ENCODE measurements around the gene DHX40. TPM values are rescaled to one million over a fixed set of nuclear protein-coding genes. Genes with fewer than 3 reads are reported as not detected.

DHX40 gene
- total RNA-seq, 3 donors from 2014 or later = 18.1 to 27.8 (median 19.8) TPM

GRCh38 chr17:59619035-59619297 lies 53.6 kb downstream of the DHX40 start:
- Histone ChIP-seq H3K4me1 (ENCODE audit: low read depth) (peaks cover 39% of the 10 kb centered on the region), H3K4me3 (peak overlapping the region; percentile 88), H3K9me3 (no peaks in the 10 kb centered on the region), H3K36me3 (ENCODE audit: low read depth) (no peaks in the 10 kb centered on the region)
- intact Hi-C loops (cut with DNase I, micrococcal nuclease) = no loop called here
- TF ChIP-seq CTCF (IDR thresholded peaks at IDR 0.05) = no peak
- no peak for ATAC-seq
- DNase-seq = no peak

GRCh38 chr17:59619298-59620063 lies 54.1 kb downstream of the DHX40 start, which contains the start of gene CLTC:
CLTC (plus strand) TSS chr17:59619895; CDS start chr17:59620132, 237 bp downstream.
- Histone ChIP-seq H3K9me3 (no peaks in the 10 kb centered on the region), H3K36me3 (ENCODE audit: low read depth) (no peaks in the 10 kb centered on the region), H3K4me3 (peak within 1 kb of the TSS; percentile 88), H3K4me1 (ENCODE audit: low read depth) (peaks cover 41% of the 10 kb centered on the region)
- no peak for TF ChIP-seq CTCF (IDR thresholded peaks at IDR 0.05)
- ATAC-seq = peak; percentile 91
- intact Hi-C loops (cut with DNase I, micrococcal nuclease) = no loop called here
- DNase-seq = peak; percentile 93 to 95 (median 94)

GRCh38 chr17:59620064-59620359 lies 54.6 kb downstream of the DHX40 start:
- ATAC-seq (no peak), DNase-seq (no peak)
- H3K4me1 ChIP-seq (ENCODE audit: low read depth) = peaks cover 41% of the 10 kb centered on the region
- no peaks in the 10 kb centered on the region for H3K9me3 ChIP-seq
- peak overlapping the region; percentile 88 for H3K4me3 ChIP-seq
- H3K36me3 ChIP-seq (ENCODE audit: low read depth) = no peaks in the 10 kb centered on the region
- TF ChIP-seq CTCF (IDR thresholded peaks at IDR 0.05) = no peak
- intact Hi-C loops (cut with DNase I, micrococcal nuclease) = no loop called here

- intact Hi-C loops (cut with DNase I, micrococcal nuclease) = no loop called here
- TF ChIP-seq CTCF (IDR thresholded peaks at IDR 0.05) = no peak
- Histone ChIP-seq H3K4me3 (peak overlapping the region; percentile 88), H3K9me3 (no peaks in the 10 kb centered on the region), H3K4me1 (ENCODE audit: low read depth) (peaks cover 41% of the 10 kb centered on the region), H3K36me3 (ENCODE audit: low read depth) (no peaks in the 10 kb centered on the region)
- peak; percentile 63 to 70 (median 63) for DNase-seq
- ATAC-seq = peak; percentile 20
These were observed 55.3 kb downstream of the DHX40 start for GRCh38 chr17:59620518-59621259.

- TF ChIP-seq CTCF (IDR thresholded peaks at IDR 0.05) = no peak
- Histone ChIP-seq H3K9me3 (no peaks in the 10 kb centered on the region), H3K36me3 (ENCODE audit: low read depth) (no peaks in the 10 kb centered on the region), H3K4me3 (no peak overlapping the region), H3K4me1 (ENCODE audit: low read depth) (peaks cover 47% of the 10 kb centered on the region)
- ATAC-seq = no peak
- DNase-seq = no peak
- intact Hi-C loops (cut with DNase I, micrococcal nuclease) = no loop called here
These were observed 56.4 kb downstream of the DHX40 start for GRCh38 chr17:59621771-59622170.
